H1 (cell line): Measurements from ENCODE around the gene TMEM183A. TPM values are rescaled to one million over a fixed set of nuclear protein-coding genes. Genes with fewer than 3 reads are reported as not detected.

ENCODE experiments used
- BRCA1 ChIP-seq: IDR thresholded peaks from 2 replicates; pipeline ENCODE4 v1.6.1; 2012; ENCODE audit warnings: low read depth, low read length, improper control_type of control experiment
- CHD1 ChIP-seq: IDR thresholded peaks from 2 replicates; pipeline ENCODE4 v1.6.1; 2012; ENCODE audit warnings: low read depth, low read length, improper control_type of control experiment
- CREB1 ChIP-seq: IDR thresholded peaks from 2 replicates; pipeline ENCODE4 v1.6.1; 2012; ENCODE audit warnings: inconsistent platforms
- CTBP2 ChIP-seq: IDR thresholded peaks from 2 replicates; pipeline ENCODE4 v1.7.0; 2011; ENCODE audit warnings: borderline replicate concordance, mild to moderate bottlenecking, moderate library complexity, mixed read lengths, low read length; ENCODE audit not compliant: insufficient read depth, insufficient read length
- EP300 ChIP-seq, 2 experiments: IDR thresholded peaks; 1 replicate in 1 of 2; 2 replicates in 1 of 2; pipeline ENCODE4 v1.6.1; 2011 to 2012; ENCODE audit warnings: low read depth in 2 of 2, low read length in 2 of 2, mild to moderate bottlenecking in 2 of 2, borderline replicate concordance in 1 of 2, inconsistent platforms in 1 of 2, moderate library complexity in 1 of 2
- GABPA ChIP-seq: IDR thresholded peaks from 2 replicates; pipeline ENCODE4 v1.6.1; 2011; ENCODE audit warnings: mild to moderate bottlenecking, low read length, moderate library complexity, borderline replicate concordance; ENCODE audit not compliant: insufficient read depth
- KDM4A ChIP-seq: IDR thresholded peaks from one replicate; pipeline ENCODE4 v1.7.1; 2012; ENCODE audit warnings: low read depth, mild to moderate bottlenecking, moderate library complexity, low read length, inconsistent platforms; ENCODE audit not compliant: severe bottlenecking
- RNF2 ChIP-seq: fragments of 200-900, 300-1000 bp; sonication (generic); IDR thresholded peaks from 2 replicates; pipeline ENCODE4 v1.7.1; 2016; ENCODE audit warnings: borderline replicate concordance, low read depth, mild to moderate bottlenecking, antibody characterized with exemption, low read length; ENCODE audit not compliant: poor library complexity, severe bottlenecking; ENCODE audit errors: missing control alignments
- SAP30 ChIP-seq: fragments of 300-600 bp; sonication (generic); IDR thresholded peaks from 2 replicates; pipeline ENCODE4 v1.7.1; 2012; ENCODE audit warnings: low read length, moderate library complexity, mild to moderate bottlenecking, inconsistent platforms; ENCODE audit not compliant: insufficient read depth, insufficient replicate concordance
- SIRT6 ChIP-seq: IDR thresholded peaks from one replicate; pipeline ENCODE4 v1.7.1; 2012; ENCODE audit warnings: low read length, inconsistent platforms
- SUZ12 ChIP-seq: fragments of 200-600 bp; sonication (generic); IDR thresholded peaks from 2 replicates; pipeline ENCODE4 v1.6.1; 2012; ENCODE audit warnings: mild to moderate bottlenecking, inconsistent platforms, low read length, moderate library complexity, mixed read lengths
- polyA plus RNA-seq, 7 experiments: library from polyadenylated mRNA; depleted of rRNA in 3 of 7; stranded (reverse) in 5 of 7; unstranded in 2 of 7; fragments of >200 nt in 5 of 7; fragments of 200-250 nt in 2 of 7; gene quantifications; 1 replicate in 5 of 7; 2 replicates in 1 of 7; 4 replicates in 1 of 7; pipeline versions ENCODE4 v1.2.1 to v1.2.3, GENCODE V29; 2011 to 2013; ENCODE audit warnings: missing spikeins in 2 of 7, mixed read lengths in 2 of 7
- total RNA-seq: library from RNA; stranded (reverse); fragmentation: NEBNext Ultra II Directional; extraction: Animal tissue kit (Norgen Biotek cat#: 25700); gene quantifications from 2 replicates; pipeline ENCODE4 v1.2.1, GENCODE V29; 2021
- TF ChIP-seq, protein P1 (sequence below): IDR thresholded peaks from 2 replicates; pipeline ENCODE4 v1.6.1; 2012; ENCODE audit warnings: inconsistent platforms

Gene TMEM183A
- total and polyA plus RNA-seq, 2 of the 8 experiments (the other 6 are each of a cell fraction or from before 2014, with no cell fraction given): 107 to 173 TPM

DNA sequence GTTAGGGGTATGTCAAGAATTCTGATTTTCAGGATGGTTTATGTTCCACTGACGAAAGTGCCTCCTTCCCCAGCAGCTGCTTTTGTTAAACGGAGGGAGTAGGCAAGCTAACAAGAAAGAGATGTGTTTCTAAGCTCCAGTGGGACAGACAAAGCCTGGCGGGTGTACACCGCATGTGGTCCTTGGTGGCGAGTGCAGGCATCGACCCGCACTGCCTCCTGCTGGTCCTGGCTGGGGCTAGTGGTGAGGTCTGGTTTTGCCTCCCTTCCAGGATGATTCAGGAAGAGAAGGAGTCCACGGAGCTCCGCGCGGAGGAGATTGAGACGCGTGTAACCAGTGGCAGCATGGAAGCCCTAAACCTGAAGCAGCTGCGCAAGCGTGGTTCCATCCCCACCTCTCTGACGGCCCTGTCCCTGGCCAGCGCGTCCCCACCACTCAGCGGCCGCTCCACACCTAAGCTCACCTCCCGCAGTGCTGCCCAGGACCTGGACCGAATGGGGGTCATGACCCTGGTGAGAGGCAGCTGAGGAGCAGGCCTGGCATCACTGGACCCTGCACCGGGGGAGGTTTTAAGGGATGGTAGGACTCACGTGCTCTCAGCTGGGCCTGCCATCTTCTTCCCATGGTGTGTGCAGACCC lies 48.1 kb downstream of the TMEM183A start (continued):
- no peak for TF ChIP-seq EP300 (IDR thresholded peaks at IDR 0.05; ENCODE audit: borderline replicate concordance in 1 of 2, low read depth in 2 of 2, low read length in 2 of 2)
- TF ChIP-seq GABPA: 0 out of 2 replicates have a peak, but pooled peaks have one; percentile 27
- no peak for TF ChIP-seq CHD1
- TF ChIP-seq CTBP2: no peak
- TF ChIP-seq SAP30: no peak
- no peak for TF ChIP-seq BRCA1
- TF ChIP-seq, protein P1, sequence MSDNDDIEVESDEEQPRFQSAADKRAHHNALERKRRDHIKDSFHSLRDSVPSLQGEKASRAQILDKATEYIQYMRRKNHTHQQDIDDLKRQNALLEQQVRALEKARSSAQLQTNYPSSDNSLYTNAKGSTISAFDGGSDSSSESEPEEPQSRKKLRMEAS: 0 out of 2 replicates have a peak, but pooled peaks have one; percentile 47
- no peak for TF ChIP-seq SUZ12
- TF ChIP-seq SIRT6: no peak
- TF ChIP-seq RNF2: no peak
- TF ChIP-seq KDM4A: no peak
- 0 out of 2 replicates have a peak, but pooled peaks have one; percentile 25 for TF ChIP-seq CREB1
